HEK293T (cell line): ENCODE data around the gene IL17C.

Source experiments
- CTCF ChIA-PET: fragments of 350-600 bp; formaldehyde crosslinking; extraction: SDS; loops from one replicate; lab custom pipeline; 2021; ENCODE audit warnings: antibody characterized with exemption, inconsistent platforms; lab: Yijun Ruan, JAX
- POLR2A ChIA-PET: fragments of 350-600 bp; formaldehyde crosslinking; extraction: SDS; loops from one replicate; lab custom pipeline; 2020; ENCODE audit warnings: antibody characterized with exemption, inconsistent platforms; lab: Yijun Ruan, JAX
- DNase-seq: peaks from one replicate; pipeline ENCODE4 v3.0.0; 2012; ENCODE audit warnings: mixed read lengths; ENCODE audit errors: extremely low spot score
- ARNT ChIP-seq: fragments of 450-650 bp; IDR thresholded peaks from 2 replicates; pipeline ENCODE4 v1.6.1; 2017; ENCODE audit warnings: mild to moderate bottlenecking
- BHLHE40 ChIP-seq: fragments of 450-650 bp; IDR thresholded peaks from 2 replicates; pipeline ENCODE4 v1.6.1; 2016; ENCODE audit warnings: mild to moderate bottlenecking, moderate library complexity, borderline replicate concordance
- CTBP1 ChIP-seq: fragments of 450-650 bp; IDR thresholded peaks from 2 replicates; pipeline ENCODE4 v1.6.1; 2016; ENCODE audit warnings: borderline replicate concordance
- ELF4 ChIP-seq: fragments of 450-650 bp; IDR thresholded peaks from 2 replicates; pipeline ENCODE4 v1.6.1; 2017; ENCODE audit warnings: antibody characterized with exemption
- FOXA1 ChIP-seq: fragments of 450-650 bp; IDR thresholded peaks from 2 replicates; pipeline ENCODE4 v1.6.1; 2016; ENCODE audit warnings: mild to moderate bottlenecking
- FOXK2 ChIP-seq: fragments of 450-650 bp; IDR thresholded peaks from 2 replicates; pipeline ENCODE4 v1.6.1; 2016; ENCODE audit warnings: mild to moderate bottlenecking
- FOXM1 ChIP-seq: fragments of 450-650 bp; IDR thresholded peaks from 2 replicates; pipeline ENCODE4 v1.6.1; 2017; ENCODE audit warnings: mild to moderate bottlenecking, borderline replicate concordance
- HDGF ChIP-seq: fragments of 450-650 bp; IDR thresholded peaks from 2 replicates; pipeline ENCODE4 v1.6.1; 2017; ENCODE audit warnings: antibody characterized with exemption, borderline replicate concordance
- L3MBTL2 ChIP-seq: fragments of 450-650 bp; conservative IDR thresholded peaks from 2 replicates; pipeline ENCODE4 v1.6.1; 2016; ENCODE audit warnings: mild to moderate bottlenecking
- LEF1 ChIP-seq: fragments of 450-650 bp; IDR thresholded peaks from 2 replicates; pipeline ENCODE4 v1.6.1; 2017; ENCODE audit warnings: mild to moderate bottlenecking, borderline replicate concordance
- NFRKB ChIP-seq: fragments of 450-650 bp; IDR thresholded peaks from 2 replicates; pipeline ENCODE4 v1.6.1; 2016; ENCODE audit warnings: mild to moderate bottlenecking, moderate library complexity
- PKNOX1 ChIP-seq: fragments of 450-650 bp; IDR thresholded peaks from 2 replicates; pipeline ENCODE4 v1.6.1; 2016
- SP1 ChIP-seq: fragments of 450-650 bp; IDR thresholded peaks from 2 replicates; pipeline ENCODE4 v1.6.1; 2017
- SUZ12 ChIP-seq: fragments of 450-650 bp; IDR thresholded peaks from 2 replicates; pipeline ENCODE4 v1.6.1; 2016; ENCODE audit warnings: mild to moderate bottlenecking
- TARDBP ChIP-seq: fragments of 450-650 bp; IDR thresholded peaks from 2 replicates; pipeline ENCODE4 v1.6.1; 2016
- ZNF384 ChIP-seq: fragments of 450-650 bp; IDR thresholded peaks from 2 replicates; pipeline ENCODE4 v1.6.1; 2016

IL17C gene

GRCh38 chr16:88645941-88646340 is 7.6 kb downstream of the IL17C start:
- CTCF ChIA-PET: no interaction called here
- TF ChIP-seq TARDBP: no peak
- no peak for TF ChIP-seq HDGF
- no peak for TF ChIP-seq FOXM1
- no peak for TF ChIP-seq ZNF384
- TF ChIP-seq BHLHE40: no peak
- no peak for TF ChIP-seq PKNOX1
- POLR2A ChIA-PET: interaction anchor here (1.2 kb wide), 1 partner anchor 9 kb away, joined by 3 read pairs; no protein-coding TSS in a partner anchor

GRCh38 chr16:88646345-88647034 is 8.1 kb downstream of the IL17C start:
- CTCF ChIA-PET: interaction anchor here (1.0 kb wide), 1 partner anchor 13 kb away, joined by 3 read pairs; no protein-coding TSS in a partner anchor
- no peak for DNase-seq
- POLR2A ChIA-PET: interaction anchor here (1.2 kb wide), 1 partner anchor 9 kb away, joined by 3 read pairs; no protein-coding TSS in a partner anchor
- TF ChIP-seq FOXA1: no peak

More at GRCh38 chr16:88645941-88646340, 7.6 kb downstream of the IL17C start:
- no peak for DNase-seq

DNA sequence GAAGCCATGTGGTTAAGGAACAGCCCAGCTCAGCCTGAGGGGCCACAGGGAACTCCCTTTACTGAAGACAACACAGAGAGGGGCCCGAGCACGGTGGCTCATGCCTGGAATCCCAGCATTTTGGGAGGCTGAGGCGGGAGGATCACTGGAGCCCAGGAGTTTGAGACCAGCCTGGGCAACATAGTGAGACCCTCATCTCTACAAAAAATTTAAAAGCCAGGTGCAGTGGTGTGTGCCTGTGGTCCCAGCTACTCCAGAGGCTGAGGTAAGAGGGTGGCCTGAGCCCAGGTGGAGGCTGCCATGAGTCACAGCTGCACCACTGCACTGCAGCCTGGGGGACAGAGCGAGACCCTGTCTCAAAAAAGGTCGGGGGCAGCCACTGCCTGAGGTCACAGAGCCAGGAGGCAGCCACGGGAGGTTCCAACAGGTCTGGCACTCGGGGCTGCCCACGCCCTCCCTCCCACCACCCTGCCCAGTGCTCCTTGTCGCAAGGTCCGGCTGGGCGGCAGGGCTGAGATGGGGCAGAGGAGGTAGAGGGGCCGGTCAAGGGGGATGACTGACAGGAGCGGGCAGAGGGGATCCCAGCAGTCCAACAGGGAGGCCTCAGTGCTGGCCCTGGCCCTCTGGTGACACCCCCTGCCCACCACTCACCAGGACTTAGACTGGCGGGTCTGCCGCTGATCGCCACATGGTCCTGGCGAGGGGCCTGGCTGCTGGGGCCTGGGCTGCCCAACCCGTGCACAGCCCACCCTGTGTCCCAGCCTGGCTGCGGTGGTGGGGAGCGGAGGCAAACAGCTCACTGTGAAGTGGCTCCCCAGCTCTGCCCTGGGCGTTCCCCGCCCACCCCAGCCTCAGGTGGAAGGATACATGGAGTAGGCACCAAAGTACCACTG is 9.1 kb downstream of the IL17C start:
- no peak for DNase-seq
- ChIA-PET POLR2A (interaction anchor here (1.2 kb wide), 2 partner anchors 10 to 15 kb away, joined by 3 read pairs; partner anchors contain the start of gene MVD), CTCF (interaction anchor here (1.0 kb wide), 1 partner anchor 14 kb away, joined by 3 read pairs; no protein-coding TSS in a partner anchor)
- TF ChIP-seq TARDBP (no peak), FOXA1 (no peak), BHLHE40 (no peak), NFRKB (no peak), L3MBTL2 (no peak), PKNOX1 (no peak), SP1 (no peak), FOXK2 (no peak)

DNA sequence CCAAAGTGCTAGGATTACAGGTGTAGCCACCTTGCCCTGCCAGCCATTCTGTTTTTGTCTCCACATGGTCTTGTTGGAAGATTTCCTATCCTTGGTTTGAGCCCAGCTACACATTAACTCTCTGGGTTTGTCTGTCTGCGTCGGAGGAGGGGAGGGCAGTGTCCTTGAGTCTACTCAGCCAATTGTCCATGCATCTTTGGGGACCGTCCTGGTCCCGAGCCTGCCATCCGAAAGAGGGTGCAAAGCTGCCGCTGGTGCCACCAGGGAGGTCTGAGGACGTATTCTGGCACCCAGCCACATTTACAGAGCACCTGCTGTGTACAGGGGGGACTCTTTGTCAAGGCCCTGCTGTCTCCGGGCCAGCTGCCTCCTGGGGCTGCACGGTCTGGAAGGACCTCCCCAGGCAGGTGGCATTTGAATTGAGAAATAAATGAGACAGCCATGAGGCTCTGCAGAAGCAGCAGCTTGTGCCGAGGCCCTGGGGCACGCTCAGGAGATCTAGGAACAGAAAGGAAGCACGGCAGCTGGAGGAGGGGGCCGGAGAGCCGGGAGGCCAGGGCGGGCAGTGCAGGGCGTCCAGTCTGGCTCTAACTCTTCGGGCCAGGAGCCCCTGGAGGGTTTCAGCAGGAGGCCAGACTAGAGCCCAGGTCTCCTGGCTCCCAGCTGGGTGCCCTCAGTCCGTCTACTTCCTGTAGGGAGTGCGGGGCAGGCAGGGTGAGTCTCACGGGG is 11.0 kb downstream of the IL17C start:
- TF ChIP-seq PKNOX1 (no peak), BHLHE40 (no peak), HDGF (no peak), FOXA1 (no peak), ZNF384 (no peak), SP1 (no peak), LEF1 (no peak), TARDBP (no peak), ARNT (no peak), CTBP1 (no peak), NFRKB (no peak), FOXK2 (no peak), SUZ12 (no peak), L3MBTL2 (no peak), FOXM1 (no peak)
- CTCF ChIA-PET: no interaction called here
- DNase-seq: no peak
- POLR2A ChIA-PET: no interaction called here

DNA sequence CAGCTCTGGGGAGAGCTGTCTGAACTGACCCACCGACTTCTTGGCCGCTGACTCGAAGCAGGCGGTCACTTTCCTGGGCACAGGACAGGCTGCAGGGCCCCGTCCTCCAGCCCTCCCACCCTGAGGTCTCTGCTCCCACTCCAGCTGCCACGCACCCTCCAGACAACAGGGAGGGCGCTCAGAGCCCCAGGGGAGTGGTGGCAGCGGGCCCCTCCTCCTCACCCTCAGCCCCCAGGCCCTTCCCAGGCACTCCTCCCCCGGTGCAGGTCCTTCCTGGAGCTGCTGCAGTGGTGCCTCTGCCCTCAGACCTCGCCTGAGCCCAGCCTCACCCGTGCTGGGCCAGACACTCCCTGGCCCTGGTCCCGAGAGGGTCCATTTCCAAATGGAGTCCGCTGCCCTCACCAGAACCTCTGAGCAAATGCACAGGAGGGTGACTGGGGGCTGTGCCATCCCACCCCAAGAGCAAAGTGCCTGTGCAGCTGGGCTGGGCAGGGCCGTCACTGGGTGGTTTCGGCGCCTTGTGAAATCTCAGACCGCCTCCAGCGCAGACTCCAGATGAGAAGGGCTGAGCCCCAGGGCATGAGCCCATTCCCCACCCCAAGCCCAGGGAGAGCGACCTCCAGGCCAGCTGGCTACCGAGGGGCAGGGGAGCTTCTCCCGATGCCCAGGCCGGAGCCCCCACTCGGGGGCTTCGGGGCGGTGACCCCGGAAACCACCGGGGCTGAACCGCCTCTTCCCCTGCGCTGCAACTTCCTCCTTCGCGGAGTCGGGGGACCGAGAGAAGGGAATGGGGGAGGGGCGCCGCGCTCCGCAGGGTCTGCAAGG is 11.8 kb downstream of the IL17C start:
- TF ChIP-seq FOXA1 (no peak), ZNF384 (no peak), HDGF (no peak), NFRKB (no peak), ELF4 (no peak), SP1 (no peak), PKNOX1 (no peak), ARNT (no peak), TARDBP (no peak), FOXM1 (no peak), FOXK2 (no peak), LEF1 (no peak), CTBP1 (no peak), L3MBTL2 (no peak), BHLHE40 (no peak), SUZ12 (no peak)
- no peak for DNase-seq
- POLR2A ChIA-PET: interaction anchor here (1.0 kb wide), 1 partner anchor 12 kb away, joined by 4 read pairs; the partner anchor contains the start of gene MVD
- CTCF ChIA-PET: no interaction called here
